ENCODE data around the gene FCHSD2. TPM values are rescaled to one million over a fixed set of nuclear protein-coding genes. Genes with fewer than 3 reads are reported as not detected.

FCHSD2 gene
- total and polyA plus RNA-seq, 2 of the 13 experiments (the other 11 are each of a cell fraction or from before 2014, with no cell fraction given), result 20.5 to 24.8 TPM

- no peak for TF ChIP-seq ARID4A (CRISPR knock-in tag; IDR thresholded peaks at IDR 0.05; ENCODE audit: borderline replicate concordance)
- TF ChIP-seq ZFYVE20 (CRISPR knock-in tag; IDR thresholded peaks at IDR 0.05; ENCODE audit: borderline replicate concordance, low read depth), result no peak
- no peak for TF ChIP-seq ZNF143 (CRISPR knock-in tag; IDR thresholded peaks at IDR 0.05)
- no peak for TF ChIP-seq MLX (CRISPR knock-in tag; IDR thresholded peaks at IDR 0.05)
- no peak for TF ChIP-seq KMT2B (CRISPR knock-in tag; IDR thresholded peaks at IDR 0.05)
- TF ChIP-seq KAT8 (CRISPR knock-in tag; IDR thresholded peaks at IDR 0.05), result no peak
- no peak for TF ChIP-seq ZNF207 (IDR thresholded peaks at IDR 0.05; ENCODE audit: borderline replicate concordance)
- TF ChIP-seq NR2F6 (IDR thresholded peaks at IDR 0.05), result no peak
- peak; percentile 20; the same call in 1 of the 2 replicates for TF ChIP-seq NR2F6 (CRISPR knock-in tag; IDR thresholded peaks at IDR 0.05)
- peak; percentile 58 for TF ChIP-seq SALL1 (CRISPR knock-in tag; IDR thresholded peaks at IDR 0.05)
- TF ChIP-seq CBX5 (CRISPR knock-in tag; IDR thresholded peaks at IDR 0.05; ENCODE audit: borderline replicate concordance), result no peak
- no peak for TF ChIP-seq SRY (CRISPR knock-in tag; IDR thresholded peaks at IDR 0.05)
- TF ChIP-seq DZIP1 (CRISPR knock-in tag; IDR thresholded peaks at IDR 0.05), result no peak
- no peak; the same call in 1 of the 2 replicates for TF ChIP-seq GATAD1 (CRISPR knock-in tag; IDR thresholded peaks at IDR 0.05)
- 0 out of 4 replicates have a peak, but pooled peaks of 1 of the 2 experiments have one; percentile 30 for TF ChIP-seq EP300 (IDR thresholded peaks at IDR 0.05; ENCODE audit: low read depth in 2 of 2, low read length in 2 of 2)
- TF ChIP-seq EP300 (CRISPR knock-in tag; IDR thresholded peaks at IDR 0.05; ENCODE audit: borderline replicate concordance), result no peak
- no peak for TF ChIP-seq ZNF574 (CRISPR knock-in tag; IDR thresholded peaks at IDR 0.05)
- no peak for TF ChIP-seq ZNF577 (CRISPR knock-in tag; IDR thresholded peaks at IDR 0.05; ENCODE audit: borderline replicate concordance, low read depth)
- TF ChIP-seq DMTF1 (CRISPR knock-in tag; IDR thresholded peaks at IDR 0.05), result no peak
Observed at GRCh38 chr11:73177380-73177777, 35.3 kb upstream of the FCHSD2 start (continued).
